GM23338 (cell line): Measurements from ENCODE around the gene DPH2. TPM values are rescaled to one million over a fixed set of nuclear protein-coding genes. Genes with fewer than 3 reads are reported as not detected.

ENCODE experiments used
- ATAC-seq: fragments of 200-7000 bp; cut with Tn5 transposase; 3 replicates; pipeline ENCODE4 v1.9.1; 2020
- DNase-seq: peaks from one replicate; pipeline ENCODE4 v3.0.0-alpha.2; 2015; ENCODE audit warnings: low spot score
- H2AFZ ChIP-seq: fragments of 200-600 bp; sonication (generic); 2 replicates; pipeline ENCODE4 v1.8.0; 2016; ENCODE audit warnings: antibody characterized with exemption, mild to moderate bottlenecking, moderate library complexity
- H3F3A ChIP-seq: fragments of 200-600 bp; sonication (generic); replicated peaks from 2 replicates; pipeline ENCODE4 v1.8.0; 2017; ENCODE audit warnings: antibody characterized with exemption, mixed run types, low read depth
- H3K27ac ChIP-seq: fragments of 200-600 bp; sonication (generic); 2 replicates; pipeline ENCODE4 v1.6.1; 2016; ENCODE audit warnings: low read depth
- H3K27me3 ChIP-seq: fragments of 200-600 bp; sonication (generic); 2 replicates; pipeline ENCODE4 v1.8.0; 2016; ENCODE audit warnings: mild to moderate bottlenecking, mixed run types, moderate library complexity; ENCODE audit not compliant: insufficient read depth
- H3K36me3 ChIP-seq: fragments of 200-600 bp; sonication (generic); 2 replicates; pipeline ENCODE4 v1.8.0; 2016; ENCODE audit warnings: mild to moderate bottlenecking; ENCODE audit not compliant: insufficient read depth
- H3K4me1 ChIP-seq: fragments of 200-600 bp; sonication (generic); 2 replicates; pipeline ENCODE4 v1.8.0; 2016; ENCODE audit warnings: mild to moderate bottlenecking, moderate library complexity; ENCODE audit not compliant: insufficient read depth
- H3K4me2 ChIP-seq: fragments of 200-600 bp; sonication (generic); 2 replicates; pipeline ENCODE4 v1.7.1; 2017; ENCODE audit warnings: mixed run types
- H3K4me3 ChIP-seq: fragments of 200-600 bp; sonication (generic); 2 replicates; pipeline ENCODE4 v1.6.1; 2016; ENCODE audit warnings: mixed run types
- H3K79me2 ChIP-seq: fragments of 200-600 bp; sonication (generic); replicated peaks from 2 replicates; pipeline ENCODE4 v1.8.0; 2017; ENCODE audit warnings: mild to moderate bottlenecking; ENCODE audit not compliant: insufficient read depth
- H3K9me2 ChIP-seq: fragments of 200-600 bp; sonication (generic); 2 replicates; pipeline ENCODE4 v1.8.0; 2017; ENCODE audit not compliant: insufficient read depth
- H4K20me1 ChIP-seq: fragments of 200-600 bp; sonication (generic); replicated peaks from 2 replicates; pipeline ENCODE4 v1.8.0; 2017; ENCODE audit warnings: mild to moderate bottlenecking; ENCODE audit not compliant: insufficient read depth
- H3K27ac Mint-ChIP-seq: 2 replicates; pipeline ENCODE4 v1.8.0; 2020; ENCODE audit warnings: inconsistent platforms, mild to moderate bottlenecking, moderate library complexity, mixed read lengths
- H3K27me3 Mint-ChIP-seq: 3 replicates; pipeline ENCODE4 v1.8.0; 2022; ENCODE audit warnings: low read depth, mild to moderate bottlenecking, moderate library complexity, mixed read lengths, inconsistent platforms; ENCODE audit not compliant: insufficient read depth, poor library complexity
- H3K36me3 Mint-ChIP-seq: 3 replicates; pipeline ENCODE4 v1.8.0; 2021; ENCODE audit warnings: low read depth, mild to moderate bottlenecking, inconsistent platforms, moderate library complexity, mixed read lengths
- H3K4me1 Mint-ChIP-seq: 3 replicates; pipeline ENCODE4 v1.8.0; 2020; ENCODE audit warnings: mild to moderate bottlenecking, inconsistent platforms, mixed read lengths
- H3K4me3 Mint-ChIP-seq: 3 replicates; pipeline ENCODE4 v1.8.0; 2021; ENCODE audit warnings: moderate library complexity, mild to moderate bottlenecking, inconsistent platforms, mixed read lengths
- H3K9me3 Mint-ChIP-seq: 3 replicates; pipeline ENCODE4 v1.8.0; 2020; ENCODE audit warnings: moderate library complexity, mild to moderate bottlenecking, inconsistent platforms, mixed read lengths
- CREB1 ChIP-seq: fragments of 250-450 bp; sonication (Bioruptor Pico); IDR thresholded peaks from 2 replicates; pipeline ENCODE4 v1.5.0; 2020; ENCODE audit warnings: low read depth, mild to moderate bottlenecking, moderate library complexity
- CTCF ChIP-seq, 2 experiments: fragments of 200-600 bp in 1 of 2; sonication (generic) in 1 of 2; conservative IDR thresholded peaks; 2 replicates each; pipeline versions ENCODE4 v1.5.1 to v1.6.1; 2016 to 2017; ENCODE audit warnings: antibody characterized with exemption in 2 of 2, low read depth in 2 of 2, mild to moderate bottlenecking in 2 of 2, moderate library complexity in 1 of 2
- ETS1 ChIP-seq: IDR thresholded peaks from 2 replicates; pipeline ENCODE4 v1.6.1; 2016; ENCODE audit warnings: antibody characterized with exemption
- EZH2 ChIP-seq: fragments of 200-600 bp; sonication (generic); IDR thresholded peaks from one replicate; pipeline ENCODE4 v1.8.0; 2017; ENCODE audit warnings: antibody characterized with exemption, mild to moderate bottlenecking, low read depth; ENCODE audit not compliant: unreplicated experiment
- EZH2phosphoT487 ChIP-seq: fragments of 200-600 bp; sonication (generic); IDR thresholded peaks from one replicate; pipeline ENCODE4 v1.8.1; 2018; ENCODE audit warnings: antibody characterized with exemption; ENCODE audit not compliant: unreplicated experiment
- JUNB ChIP-seq: IDR thresholded peaks from one replicate; pipeline ENCODE4 v1.6.1; 2016; ENCODE audit warnings: antibody characterized with exemption; ENCODE audit not compliant: unreplicated experiment
- NANOG ChIP-seq: IDR thresholded peaks from 2 replicates; pipeline ENCODE4 v1.6.1; 2016; ENCODE audit warnings: antibody characterized with exemption, borderline replicate concordance
- POLR2AphosphoS5 ChIP-seq: IDR thresholded peaks from 2 replicates; pipeline ENCODE4 v1.6.1; 2016; ENCODE audit warnings: antibody characterized with exemption, low read depth
- REST ChIP-seq: IDR thresholded peaks from one replicate; pipeline ENCODE4 v1.6.1; 2018; ENCODE audit warnings: antibody characterized with exemption; ENCODE audit not compliant: unreplicated experiment
- STAT1 ChIP-seq: IDR thresholded peaks from one replicate; pipeline ENCODE4 v1.6.1; 2016; ENCODE audit warnings: antibody characterized with exemption; ENCODE audit not compliant: unreplicated experiment
- ZNF114 ChIP-seq: fragments of 250-450 bp; sonication (Bioruptor Pico); IDR thresholded peaks from 2 replicates; pipeline ENCODE4 v1.5.0; 2020; ENCODE audit warnings: mild to moderate bottlenecking, moderate library complexity
- ZNF331 ChIP-seq: fragments of 250-450 bp; sonication (Bioruptor Pico); IDR thresholded peaks from 2 replicates; pipeline ENCODE4 v1.5.0; 2020; ENCODE audit warnings: low read depth, mild to moderate bottlenecking, moderate library complexity
- ZNF462 ChIP-seq: fragments of 250-450 bp; sonication (Bioruptor Pico); IDR thresholded peaks from 2 replicates; pipeline ENCODE4 v1.5.0; 2020; ENCODE audit warnings: mild to moderate bottlenecking, moderate library complexity
- polyA plus RNA-seq: library from polyadenylated mRNA; unstranded; fragments of >200 nt; fragmentation: Nextera tagmentation; extraction: Ambion mirVana; gene quantifications from 2 replicates; pipeline ENCODE4 v1.2.1, GENCODE V29; 2016
- total RNA-seq: library from RNA; depleted of rRNA; stranded (reverse); fragments of >200 nt; shearing (Covaris generic); gene quantifications from 2 replicates; pipeline ENCODE4 v1.2.3, GENCODE V29; 2014

Gene DPH2
- total and polyA plus RNA-seq, 2 experiments from 2014 or later = 32.1 to 90.3 TPM

GRCh38 chr1:43981135-43981491 lies 11.3 kb downstream of the DPH2 start (continued):
- no peak for TF ChIP-seq ZNF462 (CRISPR knock-in tag)
- TF ChIP-seq ZNF331 (CRISPR knock-in tag) = no peak

GRCh38 chr1:43981636-43982035 lies 11.8 kb downstream of the DPH2 start:
- Histone ChIP-seq H3K27me3 (no peaks in the 10 kb centered on the region), H3K27ac (no peak overlapping the region), H2AFZ (no peak overlapping the region), H3F3A (peaks cover 20% of the 10 kb centered on the region; the same call in 1 of the 2 replicates), H3K4me1 (peaks cover 10% of the 10 kb centered on the region; the same call in 1 of the 2 replicates), H3K36me3 (0 out of 2 replicates have a peak, but pooled peaks cover 7% of the 10 kb centered on the region), H4K20me1 (peaks cover 7% of the 10 kb centered on the region), H3K79me2 (peaks cover 8% of the 10 kb centered on the region), H3K4me3 (no peak overlapping the region), H3K4me2 (no peak overlapping the region), H3K9me2 (no peaks in the 10 kb centered on the region)
- Mint-ChIP-seq H3K27ac (no peak overlapping the region), H3K4me1 (peaks cover 31% of the 10 kb centered on the region), H3K27me3 (peaks cover 30% of the 10 kb centered on the region), H3K36me3 (peaks cover 54% of the 10 kb centered on the region), H3K9me3 (no peaks in the 10 kb centered on the region), H3K4me3 (no peak overlapping the region)
- ATAC-seq (no peak), DNase-seq (no peak)
- TF ChIP-seq ZNF114 (CRISPR knock-in tag) (no peak), POLR2AphosphoS5 (no peak), ZNF331 (CRISPR knock-in tag) (no peak), EZH2phosphoT487 (no peak), EZH2 (no peak), CREB1 (no peak), ETS1 (no peak), REST (no peak), NANOG (no peak), JUNB (no peak), CTCF (conservative IDR thresholded peaks at IDR 0.05; ENCODE audit: low read depth in 2 of 2) (no peak), STAT1 (no peak)
